Measurements from ENCODE around the gene PRG3. TPM values are rescaled to one million over a fixed set of nuclear protein-coding genes. Genes with fewer than 3 reads are reported as not detected.
A peak's percentile ranks its signal among the peaks of the same experiment; 100 is the strongest.

The PRG3 gene
- total and polyA plus RNA-seq, 2 experiments from 2014 or later, result not detected

DNA sequence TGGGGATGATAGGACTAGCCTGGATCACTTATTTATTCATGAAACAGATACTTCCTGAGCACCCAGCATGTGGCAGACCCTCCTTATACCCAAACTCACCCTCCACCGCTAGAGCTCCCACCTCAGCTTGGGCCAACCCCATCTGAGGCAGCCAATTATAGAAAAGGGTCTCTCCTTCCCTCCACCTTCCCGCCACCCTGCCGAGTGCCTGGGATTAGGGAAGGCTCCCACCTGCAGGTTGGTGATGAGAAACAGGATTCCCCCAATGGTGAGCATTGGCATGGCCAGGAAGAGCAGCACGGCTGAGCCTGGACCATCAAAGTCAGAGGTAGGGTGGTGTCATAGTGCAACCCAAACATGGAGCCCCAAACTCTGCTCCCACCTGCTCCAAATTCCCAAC, 40.1 kb upstream of the PRG3 start:
- peaks cover 27% of the 10 kb centered on the region for H3F3A ChIP-seq (ENCODE audit: insufficient read depth)
- no peaks in the 10 kb centered on the region for H3K9me2 ChIP-seq (ENCODE audit: insufficient read depth)
- no peak overlapping the region for H3K4me2 ChIP-seq (ENCODE audit: unreplicated experiment)
- DNase-seq, result no peak
- 0 out of 2 replicates have a peak, but pooled peaks cover 3% of the 10 kb centered on the region for H3K79me2 ChIP-seq (ENCODE audit: insufficient read depth)
- TF ChIP-seq EZH2phosphoT487 (IDR thresholded peaks at IDR 0.05; ENCODE audit: insufficient read depth, low read depth) (no peak), EZH2 (IDR thresholded peaks at IDR 0.05; ENCODE audit: insufficient read depth, poor library complexity, severe bottlenecking) (no peak)
- H3K9me3 ChIP-seq (ENCODE audit: low read depth), result no peaks in the 10 kb centered on the region
- in situ Hi-C loops (cut with MboI), result no loop called here
- no peak overlapping the region for H2AFZ ChIP-seq
- H3K4me1 ChIP-seq (ENCODE audit: insufficient read depth), result peaks cover 25% of the 10 kb centered on the region
- H3K4me3 ChIP-seq, result no peak overlapping the region
- 92 to 99% methylated on average over 4 of the region's 4 CpGs for WGBS, 2 experiments (ENCODE audit: low coverage in 1 of 2, low lambda C conversion rate in 2 of 2, missing lambda C conversion rate in 2 of 2)
- H4K20me1 ChIP-seq (ENCODE audit: insufficient read depth), result no peaks in the 10 kb centered on the region
- peaks cover 7% of the 10 kb centered on the region; the same call in 1 of the 2 replicates for H3K36me3 ChIP-seq (ENCODE audit: low read depth)
- no peaks in the 10 kb centered on the region for H3K27me3 ChIP-seq (replicated peaks; ENCODE audit: insufficient read depth)
- H3K27ac ChIP-seq, result no peak overlapping the region
- no peak overlapping the region for H3K9ac ChIP-seq

DNA sequence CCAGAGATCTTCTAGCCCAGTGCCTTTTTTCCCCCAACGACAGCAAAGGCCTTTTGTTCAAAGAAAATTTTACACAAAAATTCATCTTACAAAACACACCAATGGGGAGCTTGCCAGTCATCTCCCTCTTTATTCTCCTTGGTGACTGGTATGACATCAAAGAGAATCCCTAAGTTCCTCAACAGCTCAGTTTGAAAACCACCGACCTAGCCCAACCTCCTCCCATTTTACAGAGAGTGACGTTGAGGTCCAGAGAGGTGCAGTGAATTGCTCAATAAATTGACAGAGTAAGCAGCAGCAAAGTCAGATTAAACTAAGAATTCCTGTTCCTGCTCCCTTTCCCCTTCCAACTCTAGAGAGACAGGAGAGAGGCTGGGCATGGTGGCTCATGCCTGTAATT, 38.2 kb upstream of the PRG3 start:
- Histone ChIP-seq H3K79me2 (ENCODE audit: insufficient read depth) (0 out of 2 replicates have a peak, but pooled peaks cover under 1% of the 10 kb centered on the region), H3F3A (ENCODE audit: insufficient read depth) (peaks cover 18% of the 10 kb centered on the region), H3K4me3 (no peak overlapping the region), H3K27me3 (replicated peaks; ENCODE audit: insufficient read depth) (no peaks in the 10 kb centered on the region), H3K9me3 (ENCODE audit: low read depth) (no peaks in the 10 kb centered on the region), H4K20me1 (ENCODE audit: insufficient read depth) (no peaks in the 10 kb centered on the region), H3K36me3 (ENCODE audit: low read depth) (peaks cover 15% of the 10 kb centered on the region), H3K4me1 (ENCODE audit: insufficient read depth) (peaks cover 6% of the 10 kb centered on the region), H3K4me2 (ENCODE audit: unreplicated experiment) (no peak overlapping the region), H3K27ac (no peak overlapping the region), H3K9me2 (ENCODE audit: insufficient read depth) (no peaks in the 10 kb centered on the region), H2AFZ (no peak overlapping the region), H3K9ac (no peak overlapping the region)
- DNase-seq, result no peak
- no peak for TF ChIP-seq EZH2 (IDR thresholded peaks at IDR 0.05; ENCODE audit: insufficient read depth, poor library complexity, severe bottlenecking)
- TF ChIP-seq EZH2phosphoT487 (IDR thresholded peaks at IDR 0.05; ENCODE audit: insufficient read depth, low read depth), result no peak
- 95 to 97% methylated on average over 3 of the region's 3 CpGs for WGBS, 2 experiments (ENCODE audit: low coverage in 1 of 2, low lambda C conversion rate in 2 of 2, missing lambda C conversion rate in 2 of 2)
- in situ Hi-C loops (cut with MboI), result no loop called here

DNA sequence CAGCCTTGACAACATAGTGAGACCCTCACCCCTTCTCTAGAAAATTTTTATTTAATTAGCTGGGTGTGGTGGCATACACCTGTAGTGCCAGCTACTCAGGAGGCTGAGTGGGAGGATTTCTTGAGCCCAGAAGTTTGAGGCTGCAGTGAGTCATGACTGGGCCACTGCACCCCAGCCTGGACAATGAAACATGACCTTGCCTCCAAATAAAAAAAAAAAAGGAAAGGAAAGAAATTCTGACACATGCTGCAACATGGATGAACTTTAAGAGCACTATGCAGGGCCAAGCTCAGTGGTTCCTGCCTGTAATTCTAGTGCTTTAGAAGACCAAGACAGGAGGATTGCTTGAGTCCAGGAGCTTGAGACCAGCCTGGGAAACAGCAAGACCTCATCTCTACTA, 37.2 kb upstream of the PRG3 start:
- no peak overlapping the region for H3K4me3 ChIP-seq
- in situ Hi-C loops (cut with MboI), result no loop called here
- peaks cover 18% of the 10 kb centered on the region for H3F3A ChIP-seq (ENCODE audit: insufficient read depth)
- H3K36me3 ChIP-seq (ENCODE audit: low read depth), result peaks cover 15% of the 10 kb centered on the region
- no peak overlapping the region for H3K4me2 ChIP-seq (ENCODE audit: unreplicated experiment)
- H4K20me1 ChIP-seq (ENCODE audit: insufficient read depth), result no peaks in the 10 kb centered on the region
- no peaks in the 10 kb centered on the region for H3K9me2 ChIP-seq (ENCODE audit: insufficient read depth)
- H3K79me2 ChIP-seq (ENCODE audit: insufficient read depth), result no peaks in the 10 kb centered on the region
- no peaks in the 10 kb centered on the region for H3K9me3 ChIP-seq (ENCODE audit: low read depth)
- H3K27ac ChIP-seq, result no peak overlapping the region
- DNase-seq, result no peak
- H3K27me3 ChIP-seq (replicated peaks; ENCODE audit: insufficient read depth), result no peaks in the 10 kb centered on the region
- H2AFZ ChIP-seq, result no peak overlapping the region
- H3K4me1 ChIP-seq (ENCODE audit: insufficient read depth), result peaks cover 5% of the 10 kb centered on the region
- H3K9ac ChIP-seq, result no peak overlapping the region
- TF ChIP-seq EZH2phosphoT487 (IDR thresholded peaks at IDR 0.05; ENCODE audit: insufficient read depth, low read depth) (no peak), EZH2 (IDR thresholded peaks at IDR 0.05; ENCODE audit: insufficient read depth, poor library complexity, severe bottlenecking) (no peak)

DNA sequence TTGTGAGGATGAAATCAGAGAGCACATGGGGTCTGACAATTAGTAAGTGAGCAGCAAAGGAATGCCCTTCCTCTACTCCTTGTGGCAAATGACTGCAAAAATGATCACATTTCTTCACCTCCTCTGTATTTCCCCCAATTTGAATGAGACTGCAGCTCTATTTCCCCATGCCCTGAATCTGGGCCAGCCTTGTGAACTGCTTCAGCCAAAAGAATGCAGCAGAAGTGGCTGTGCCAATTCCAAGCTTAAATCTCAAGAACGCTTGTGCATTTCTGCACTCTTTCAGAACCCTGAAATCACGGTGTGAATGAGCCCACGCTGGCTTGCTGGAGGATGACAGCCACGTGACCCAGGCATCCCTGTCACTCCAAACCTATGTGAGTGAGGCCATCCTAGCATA, 36.1 kb upstream of the PRG3 start:
- WGBS, 2 experiments (ENCODE audit: low coverage in 1 of 2, low lambda C conversion rate in 2 of 2, missing lambda C conversion rate in 2 of 2), result 28 to 30% methylated on average over 4 of the region's 4 CpGs
- Histone ChIP-seq H3K4me2 (ENCODE audit: unreplicated experiment) (no peak overlapping the region), H2AFZ (no peak overlapping the region), H3K4me1 (ENCODE audit: insufficient read depth) (peaks cover 5% of the 10 kb centered on the region), H3K9me3 (ENCODE audit: low read depth) (no peaks in the 10 kb centered on the region), H4K20me1 (ENCODE audit: insufficient read depth) (no peaks in the 10 kb centered on the region), H3K36me3 (ENCODE audit: low read depth) (peaks cover 15% of the 10 kb centered on the region), H3K27ac (peak overlapping the region; percentile 68), H3K4me3 (no peak overlapping the region), H3K27me3 (replicated peaks; ENCODE audit: insufficient read depth) (no peaks in the 10 kb centered on the region), H3F3A (ENCODE audit: insufficient read depth) (peaks cover 18% of the 10 kb centered on the region), H3K9ac (peak overlapping the region; percentile 39; the same call in 1 of the 2 replicates), H3K9me2 (ENCODE audit: insufficient read depth) (no peaks in the 10 kb centered on the region), H3K79me2 (ENCODE audit: insufficient read depth) (no peaks in the 10 kb centered on the region)
- TF ChIP-seq EZH2phosphoT487 (IDR thresholded peaks at IDR 0.05; ENCODE audit: insufficient read depth, low read depth) (no peak), EZH2 (IDR thresholded peaks at IDR 0.05; ENCODE audit: insufficient read depth, poor library complexity, severe bottlenecking) (no peak)
- in situ Hi-C loops (cut with MboI), result no loop called here
- peak; percentile 87 for DNase-seq

DNA sequence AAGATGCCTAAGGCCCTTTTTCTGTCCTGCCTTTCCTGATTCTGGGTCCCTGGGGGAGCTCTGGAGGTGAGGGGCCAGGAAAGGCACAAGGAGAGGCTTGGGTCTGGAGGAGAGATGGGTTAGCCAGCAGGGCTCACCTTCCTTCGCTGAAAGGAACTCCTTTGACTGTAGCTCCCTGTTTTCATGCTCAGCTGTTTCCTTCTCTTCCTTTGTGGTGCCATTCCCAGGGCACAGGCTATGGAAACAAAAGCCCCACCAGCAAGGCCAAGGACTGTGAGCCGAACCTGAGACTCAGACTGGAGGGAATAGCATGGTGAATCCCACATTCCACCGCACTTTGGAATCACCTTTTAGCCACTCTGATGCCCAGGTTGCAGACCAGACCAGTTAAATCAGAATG, 35.5 kb upstream of the PRG3 start:
- H3K79me2 ChIP-seq (ENCODE audit: insufficient read depth), result no peaks in the 10 kb centered on the region
- 100% methylated on average over 3 of the region's 3 CpGs for WGBS, 2 experiments (ENCODE audit: low coverage in 1 of 2, low lambda C conversion rate in 2 of 2, missing lambda C conversion rate in 2 of 2)
- H3K9me3 ChIP-seq (ENCODE audit: low read depth), result no peaks in the 10 kb centered on the region
- peak overlapping the region; percentile 68 for H3K27ac ChIP-seq
- H2AFZ ChIP-seq, result no peak overlapping the region
- no peaks in the 10 kb centered on the region for H4K20me1 ChIP-seq (ENCODE audit: insufficient read depth)
- no peak overlapping the region for H3K4me2 ChIP-seq (ENCODE audit: unreplicated experiment)
- H3K4me1 ChIP-seq (ENCODE audit: insufficient read depth), result peaks cover 5% of the 10 kb centered on the region
- no peak for DNase-seq
- peak overlapping the region; percentile 39; the same call in 1 of the 2 replicates for H3K9ac ChIP-seq
- TF ChIP-seq EZH2phosphoT487 (IDR thresholded peaks at IDR 0.05; ENCODE audit: insufficient read depth, low read depth), result no peak
- TF ChIP-seq EZH2 (IDR thresholded peaks at IDR 0.05; ENCODE audit: insufficient read depth, poor library complexity, severe bottlenecking), result no peak
- H3K27me3 ChIP-seq (replicated peaks; ENCODE audit: insufficient read depth), result no peaks in the 10 kb centered on the region
- peaks cover 15% of the 10 kb centered on the region for H3K36me3 ChIP-seq (ENCODE audit: low read depth)
- peaks cover 18% of the 10 kb centered on the region for H3F3A ChIP-seq (ENCODE audit: insufficient read depth)
- H3K9me2 ChIP-seq (ENCODE audit: insufficient read depth), result no peaks in the 10 kb centered on the region
- in situ Hi-C loops (cut with MboI), result no loop called here
- H3K4me3 ChIP-seq, result no peak overlapping the region
